OCI-LY1 (cell line): ENCODE data around the gene TUBA4B.

ENCODE experiments used
- EZH2 ChIP-seq: fragments of 200-600 bp; sonication (generic), shearing (Covaris generic); IDR thresholded peaks from 2 replicates; pipeline ENCODE4 v1.8.0; 2017; ENCODE audit warnings: borderline replicate concordance, mixed run types, mild to moderate bottlenecking, antibody characterized with exemption, low read length, moderate library complexity, mixed read lengths
- TF ChIP-seq, protein P1 (sequence below): fragments of 200-600 bp; sonication (generic), shearing (Covaris generic); IDR thresholded peaks from 2 replicates; pipeline ENCODE4 v1.5.1; 2017; ENCODE audit warnings: mild to moderate bottlenecking, antibody characterized with exemption, low read length, moderate library complexity, mixed read lengths

DNA sequence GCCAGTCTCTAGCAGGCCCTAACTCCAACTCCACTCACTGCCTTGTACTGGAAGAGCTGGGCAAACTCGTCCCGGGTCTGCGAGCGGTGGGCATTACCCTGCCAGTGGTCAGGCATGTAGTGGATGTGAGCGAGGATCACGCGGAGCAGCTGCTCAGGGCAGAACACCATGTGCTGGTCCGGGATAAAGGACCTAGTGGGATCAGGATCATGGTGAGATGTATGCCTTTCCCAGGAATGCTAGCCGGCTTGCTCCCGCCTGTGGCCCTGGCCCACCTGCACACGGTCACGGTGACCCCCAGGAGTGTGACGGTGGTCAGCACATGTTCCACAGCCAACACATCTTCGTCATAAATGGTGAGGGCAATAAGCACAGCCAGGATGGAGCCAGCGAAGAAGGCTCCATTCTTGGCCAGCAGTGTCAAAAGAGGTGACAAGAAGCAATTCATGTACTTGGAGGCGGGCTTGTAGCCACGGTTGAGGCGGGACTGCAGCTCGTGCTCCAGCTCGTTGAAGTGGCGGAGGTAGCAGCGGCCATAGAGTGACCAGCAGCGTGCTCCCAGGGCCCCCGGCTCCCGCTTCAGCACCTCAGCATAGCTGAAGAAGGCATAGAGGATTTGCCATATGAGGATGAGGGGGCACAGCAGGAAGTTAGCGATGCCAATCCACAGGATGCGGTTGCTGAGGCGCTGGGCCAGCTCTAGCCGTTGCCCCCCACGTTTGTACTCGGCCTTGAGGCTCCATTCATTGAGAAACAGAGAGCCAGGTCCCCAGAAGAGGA is 29.0 kb upstream of the TUBA4B start:
- TF ChIP-seq, protein P1, sequence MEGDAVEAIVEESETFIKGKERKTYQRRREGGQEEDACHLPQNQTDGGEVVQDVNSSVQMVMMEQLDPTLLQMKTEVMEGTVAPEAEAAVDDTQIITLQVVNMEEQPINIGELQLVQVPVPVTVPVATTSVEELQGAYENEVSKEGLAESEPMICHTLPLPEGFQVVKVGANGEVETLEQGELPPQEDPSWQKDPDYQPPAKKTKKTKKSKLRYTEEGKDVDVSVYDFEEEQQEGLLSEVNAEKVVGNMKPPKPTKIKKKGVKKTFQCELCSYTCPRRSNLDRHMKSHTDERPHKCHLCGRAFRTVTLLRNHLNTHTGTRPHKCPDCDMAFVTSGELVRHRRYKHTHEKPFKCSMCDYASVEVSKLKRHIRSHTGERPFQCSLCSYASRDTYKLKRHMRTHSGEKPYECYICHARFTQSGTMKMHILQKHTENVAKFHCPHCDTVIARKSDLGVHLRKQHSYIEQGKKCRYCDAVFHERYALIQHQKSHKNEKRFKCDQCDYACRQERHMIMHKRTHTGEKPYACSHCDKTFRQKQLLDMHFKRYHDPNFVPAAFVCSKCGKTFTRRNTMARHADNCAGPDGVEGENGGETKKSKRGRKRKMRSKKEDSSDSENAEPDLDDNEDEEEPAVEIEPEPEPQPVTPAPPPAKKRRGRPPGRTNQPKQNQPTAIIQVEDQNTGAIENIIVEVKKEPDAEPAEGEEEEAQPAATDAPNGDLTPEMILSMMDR = no peak
- TF ChIP-seq EZH2 = no peak
